HG03159 (cell line): ENCODE data around the gene TWF2.
A peak's percentile ranks its signal among the peaks of the same experiment; 100 is the strongest.
"Not testable (repeated sequence)": the region's sequence is repeated elsewhere in the genome, so short reads cannot be mapped to it uniquely, and the experiment has no call there.

Experiments used
- ATAC-seq: cut with Tn5 transposase; IDR thresholded peaks from one replicate; pipeline ENCODE4 v1.9.1; 2021; ENCODE audit warnings: mild to moderate bottlenecking, moderate library complexity; ENCODE audit not compliant: unreplicated experiment

Gene TWF2

GRCh38 chr3:52238761-52239701 lies at the start of gene TWF2:
Gene TWF2, minus strand, starts transcription at chr3:52239158. Its CDS starts 142 bp downstream, at chr3:52239016.
- ATAC-seq: peak; percentile 79

DNA sequence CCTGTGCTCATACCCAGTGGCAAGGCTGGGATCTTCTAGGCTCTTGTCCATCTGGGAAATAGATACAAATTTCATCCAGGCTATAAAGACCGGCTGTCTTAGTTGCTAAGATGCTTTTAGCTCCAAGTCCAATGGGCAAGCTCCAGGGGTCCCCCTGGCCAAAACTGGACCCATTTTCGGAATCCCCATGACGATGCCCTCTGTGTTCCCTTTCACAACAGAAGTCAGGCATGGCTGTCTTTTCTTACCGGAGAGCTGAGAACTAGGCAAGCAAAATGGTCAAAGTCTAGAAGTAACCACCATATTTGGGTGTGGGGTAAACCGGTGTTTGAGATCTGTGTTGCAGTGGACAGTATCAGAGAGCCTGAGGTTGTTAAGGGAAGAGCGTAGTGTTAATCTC lies 49.7 kb upstream of the TWF2 start:
- ATAC-seq: no peak

DNA sequence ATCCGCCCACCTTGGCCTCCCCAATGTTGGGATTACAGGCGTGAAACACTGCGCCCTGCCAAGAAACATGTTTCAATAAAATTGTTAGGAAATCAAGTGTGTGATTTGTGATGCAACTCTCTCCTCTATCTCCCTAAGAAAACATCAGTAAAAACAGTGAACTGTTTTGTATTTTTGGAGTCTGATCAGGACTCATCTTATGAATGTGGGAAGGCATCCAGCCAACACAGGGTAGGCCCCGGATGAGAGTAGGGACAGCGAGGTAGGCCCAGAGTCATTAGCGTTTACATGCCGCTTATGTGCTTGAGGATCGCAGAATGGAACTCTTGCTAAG lies 47.8 kb upstream of the TWF2 start:
- no peak for ATAC-seq

DNA sequence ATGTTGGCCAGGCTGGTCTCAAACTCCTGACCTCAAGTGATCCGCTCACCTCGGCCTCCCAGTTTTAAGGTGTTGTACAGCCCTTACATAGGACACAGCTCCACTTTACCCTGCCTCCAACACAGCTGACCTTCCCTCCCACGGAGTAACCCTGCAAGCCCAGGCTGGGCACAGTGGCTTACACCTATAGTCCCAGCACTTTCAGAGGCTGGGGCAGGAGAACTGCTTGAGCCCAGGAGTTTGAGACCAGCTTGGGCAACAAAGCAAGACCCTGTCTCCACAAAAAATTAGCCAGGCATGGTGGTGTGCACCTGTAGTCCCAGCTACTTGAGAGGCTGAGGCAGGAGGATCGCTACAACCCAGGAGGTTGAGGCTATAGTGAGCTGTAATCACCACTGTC lies 45.1 kb upstream of the TWF2 start:
- ATAC-seq: not testable (repeated sequence)

DNA sequence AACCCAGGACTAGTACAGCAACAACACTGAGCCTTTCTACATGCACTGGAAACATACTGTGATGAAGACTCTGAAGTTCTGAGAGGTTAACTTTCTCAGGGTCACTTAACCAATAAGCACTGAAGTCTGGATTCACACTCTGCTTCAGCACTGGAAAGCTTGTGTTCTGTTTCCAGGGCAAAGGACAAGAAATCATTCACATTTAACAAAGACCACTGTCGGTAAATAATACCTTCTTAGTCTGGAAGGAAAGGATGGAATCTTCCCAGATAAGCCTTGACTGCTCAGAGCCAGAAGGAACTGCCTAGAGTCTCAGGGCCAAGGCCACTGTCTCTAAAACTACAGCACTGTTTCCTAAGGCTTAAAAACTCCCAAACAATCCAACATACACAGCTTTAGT lies 44.3 kb upstream of the TWF2 start:
- no peak for ATAC-seq

- ATAC-seq: no peak
Observed at GRCh38 chr3:52281981-52282801, 43.2 kb upstream of the TWF2 start.

- no peak for ATAC-seq
Observed at GRCh38 chr3:52280050-52280461, 41.1 kb upstream of the TWF2 start.

- no peak for ATAC-seq
Observed at GRCh38 chr3:52279596-52279995, 40.6 kb upstream of the TWF2 start.

GRCh38 chr3:52278510-52279069 lies 39.6 kb upstream of the TWF2 start, which contains the start of gene WDR82:
Gene WDR82, minus strand, starts transcription at chr3:52278649. Its CDS starts 288 bp downstream, at chr3:52278361.
- ATAC-seq: peak; percentile 81

- peak; percentile 52 for ATAC-seq
Observed at GRCh38 chr3:52277972-52278509, 39.1 kb upstream of the TWF2 start.

GRCh38 chr3:52277071-52277964 lies 38.4 kb upstream of the TWF2 start:
- no peak for ATAC-seq

GRCh38 chr3:52274781-52275180 lies 35.8 kb upstream of the TWF2 start:
- ATAC-seq: not testable (repeated sequence)

GRCh38 chr3:52272831-52273230 lies 33.9 kb upstream of the TWF2 start:
- no peak for ATAC-seq

- ATAC-seq: not testable (repeated sequence)
Observed at GRCh38 chr3:52272172-52272571, 33.2 kb upstream of the TWF2 start.

DNA sequence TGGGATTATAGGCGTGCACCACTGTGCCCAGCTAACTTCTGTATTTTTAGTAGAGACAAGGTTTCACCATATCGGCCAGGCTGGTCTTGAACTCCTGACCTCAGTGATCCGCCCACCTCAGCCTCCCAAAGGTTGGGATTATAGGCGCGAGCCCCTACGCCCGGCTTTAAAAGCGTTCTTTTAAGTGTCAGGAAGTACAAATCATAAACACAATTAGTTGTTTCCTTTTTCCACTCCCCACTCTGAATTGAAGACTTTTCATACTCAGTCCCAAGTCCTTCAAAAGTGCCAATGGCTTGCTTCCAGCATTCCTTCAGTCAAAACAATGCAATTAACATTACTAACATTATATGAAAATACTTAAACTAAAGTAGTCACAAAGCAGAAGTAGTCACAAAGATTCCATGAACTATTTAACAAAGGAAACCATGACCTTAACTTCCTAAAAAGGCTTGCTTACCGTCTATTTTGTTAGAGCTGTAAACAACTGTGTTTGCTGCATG lies 31.3 kb upstream of the TWF2 start:
- ATAC-seq: no peak

- ATAC-seq: no peak
Observed at GRCh38 chr3:52269776-52270175, 30.8 kb upstream of the TWF2 start.

DNA sequence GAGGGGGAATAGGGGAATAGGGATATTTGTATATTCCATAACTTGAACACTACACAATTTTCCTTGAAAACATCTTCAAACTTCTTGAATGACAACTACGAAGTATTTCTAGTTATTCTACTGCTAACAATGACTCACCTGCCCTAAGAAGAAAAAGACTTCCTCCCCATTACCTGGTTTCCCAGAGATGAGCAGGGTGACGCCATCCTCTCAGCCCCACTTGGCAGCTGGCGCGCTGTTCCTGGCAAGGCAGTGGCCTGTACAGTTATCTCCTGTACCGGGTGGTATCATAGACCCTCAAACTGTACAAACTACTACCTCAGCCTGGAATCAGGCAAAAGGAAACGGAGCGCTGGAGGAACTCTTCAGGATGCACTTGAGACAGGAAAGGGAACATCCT lies 29.1 kb upstream of the TWF2 start:
- ATAC-seq: no peak

GRCh38 chr3:52265387-52265786 lies 26.4 kb upstream of the TWF2 start:
- ATAC-seq: no peak

- ATAC-seq: no peak
Observed at GRCh38 chr3:52262447-52262846, 23.5 kb upstream of the TWF2 start.

- ATAC-seq: no peak
Observed at GRCh38 chr3:52259448-52259847, 20.5 kb upstream of the TWF2 start.
